Stomach (tissue), 4 donors: ENCODE data around the gene REP15.

Experiments used
- CTCF ChIP-seq, 7 experiments: fragments of 450-650 bp in 4 of 7; fragments of 200-600 bp in 3 of 7; sonication (generic) in 3 of 7; IDR thresholded peaks; one replicate each; pipeline ENCODE4 v1.5.1; 2016 to 2019; ENCODE audit warnings: antibody characterized with exemption in 7 of 7, control low read depth in 2 of 7, mild to moderate bottlenecking in 1 of 7
- EP300 ChIP-seq: sonication (generic); formaldehyde crosslinking; IDR thresholded peaks from one replicate; pipeline ENCODE4 v1.6.1; 2017; ENCODE audit warnings: antibody characterized with exemption
- POLR2A ChIP-seq, 4 donors: fragments of 450-650 bp; IDR thresholded peaks; one replicate each; pipeline ENCODE4 v1.6.1; 2016; ENCODE audit warnings: antibody characterized with exemption in 4 of 4, control low read depth in 2 of 4, mild to moderate bottlenecking in 1 of 4, moderate library complexity in 1 of 4
- POLR2AphosphoS5 ChIP-seq, 3 donors: sonication (generic); formaldehyde crosslinking; IDR thresholded peaks; one replicate each; pipeline ENCODE4 v1.6.1; 2016; ENCODE audit warnings: antibody characterized with exemption in 3 of 3

- no peak for TF ChIP-seq CTCF (IDR thresholded peaks at IDR 0.05)
- no peak for TF ChIP-seq POLR2A (IDR thresholded peaks at IDR 0.05)
- TF ChIP-seq POLR2AphosphoS5 (IDR thresholded peaks at IDR 0.05) = no peak
- TF ChIP-seq EP300 = no peak
These were observed 9.0 kb downstream of the REP15 start for GRCh38 chr12:27705263-27705662.
